Ascending aorta (tissue), 2 donors: ENCODE measurements around the gene STK17B. TPM values are rescaled to one million over a fixed set of nuclear protein-coding genes. Genes with fewer than 3 reads are reported as not detected.

Experiments used
- DNase-seq, 2 donors: peaks; one replicate each; pipeline ENCODE4 v3.0.0-alpha.2; 2019; ENCODE audit warnings: low spot score in 2 of 2
- H3K27ac ChIP-seq, 2 donors: fragments of 200-600 bp; sonication (generic); one replicate each; pipeline ENCODE4 v1.5.1; 2016 to 2017; ENCODE audit warnings: mild to moderate bottlenecking in 1 of 2
- H3K27me3 ChIP-seq: fragments of 200-600 bp; sonication (generic); one replicate; pipeline ENCODE4 v1.5.1; 2017
- H3K36me3 ChIP-seq, 2 donors: fragments of 200-600 bp; sonication (generic); one replicate each; pipeline ENCODE4 v1.5.1; 2016
- H3K4me1 ChIP-seq, 2 donors: fragments of 200-600 bp; sonication (generic); one replicate each; pipeline ENCODE4 v1.5.1; 2016 to 2017; ENCODE audit warnings: mild to moderate bottlenecking in 1 of 2
- H3K4me3 ChIP-seq, 2 donors: fragments of 200-600 bp; sonication (generic); one replicate each; pipeline ENCODE4 v1.5.1; 2016 to 2017; ENCODE audit warnings: mild to moderate bottlenecking in 1 of 2
- H3K9me3 ChIP-seq, 2 donors: fragments of 200-600 bp; sonication (generic); one replicate each; pipeline ENCODE4 v1.5.1; 2016
- CTCF ChIP-seq, 3 experiments: fragments of 200-600 bp in 2 of 3; fragments of 450-650 bp in 1 of 3; sonication (generic) in 2 of 3; IDR thresholded peaks; one replicate each; pipeline ENCODE4 v1.5.1; 2016 to 2019; ENCODE audit warnings: antibody characterized with exemption in 3 of 3, mild to moderate bottlenecking in 1 of 3, moderate library complexity in 1 of 3
- intact Hi-C: fragments of 100-400 bp; cut with DNase I; formaldehyde crosslinking; loops from one replicate; pipeline ENCODE4 v1.15.1; 2023
- total RNA-seq: library from RNA; depleted of rRNA; stranded (reverse); fragments of >200 nt; gene quantifications from one replicate; pipeline ENCODE4 v1.1.0, GENCODE V29; 2016

Gene STK17B
- total RNA-seq, 1 donor from 2014 or later = 8.4 TPM

DNA sequence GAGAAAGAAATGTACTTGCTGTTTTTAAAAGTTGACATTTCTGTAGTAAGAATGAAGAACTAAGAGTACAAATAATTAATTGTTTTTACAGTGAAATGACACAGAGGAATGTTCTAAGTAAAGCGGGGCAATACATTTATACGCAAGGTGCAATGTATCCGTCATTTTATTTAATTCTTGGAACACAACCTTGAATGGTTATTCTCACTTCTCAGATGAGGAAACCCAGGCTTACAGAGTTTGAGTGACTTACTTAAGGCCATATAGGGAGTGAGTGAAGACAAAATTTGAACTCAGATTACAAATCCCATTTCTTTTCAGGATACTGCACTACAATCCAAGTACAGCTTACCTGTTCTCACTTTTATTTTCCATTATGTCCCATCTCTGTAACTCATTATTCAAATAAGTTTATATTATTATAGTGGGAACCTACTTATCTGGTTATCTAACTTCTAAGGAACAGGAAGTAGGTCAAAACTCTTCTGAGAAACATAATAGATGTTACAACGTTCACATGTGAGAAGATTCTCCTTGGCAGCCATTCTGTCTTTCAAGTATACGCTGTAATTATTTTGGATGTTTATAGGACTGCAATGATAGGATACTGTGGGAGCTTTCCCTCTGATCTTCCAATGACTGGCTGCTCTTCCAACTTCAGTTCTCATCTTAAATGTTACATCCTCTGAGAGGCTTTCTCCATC is 12.3 kb upstream of the STK17B start:
- H3K27me3 ChIP-seq = no peaks in the 10 kb centered on the region
- H3K27ac ChIP-seq = no peak overlapping the region
- H3K4me3 ChIP-seq = no peak overlapping the region
- H3K36me3 ChIP-seq = no peaks in the 10 kb centered on the region
- intact Hi-C loops = no loop called here
- no peaks in the 10 kb centered on the region for H3K9me3 ChIP-seq
- no peak for TF ChIP-seq CTCF (IDR thresholded peaks at IDR 0.05)
- no peaks in the 10 kb centered on the region for H3K4me1 ChIP-seq
- no peak for DNase-seq

DNA sequence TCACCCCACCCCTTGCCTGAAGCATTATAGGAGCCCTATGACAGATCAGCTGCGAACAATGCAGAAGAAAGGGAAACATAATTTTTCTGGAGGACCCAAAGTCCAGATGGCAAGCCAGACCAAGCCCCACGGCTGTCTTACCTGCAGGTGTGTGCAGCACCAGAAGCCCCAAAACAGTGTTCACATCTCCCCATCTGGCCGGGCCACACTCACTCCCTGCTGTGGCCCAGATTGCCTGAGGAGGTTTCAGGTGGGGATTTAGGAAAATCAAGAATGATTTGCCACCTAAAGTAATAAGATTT is 11.7 kb upstream of the STK17B start:
- Histone ChIP-seq H3K9me3 (no peaks in the 10 kb centered on the region), H3K27ac (no peak overlapping the region), H3K27me3 (no peaks in the 10 kb centered on the region), H3K36me3 (no peaks in the 10 kb centered on the region), H3K4me3 (no peak overlapping the region), H3K4me1 (no peaks in the 10 kb centered on the region)
- DNase-seq = no peak
- intact Hi-C loops = no loop called here
- TF ChIP-seq CTCF (IDR thresholded peaks at IDR 0.05) = no peak

- intact Hi-C loops = no loop called here
- Histone ChIP-seq H3K9me3 (no peaks in the 10 kb centered on the region), H3K36me3 (no peaks in the 10 kb centered on the region), H3K27ac (no peak overlapping the region), H3K4me1 (no peaks in the 10 kb centered on the region), H3K4me3 (no peak overlapping the region), H3K27me3 (no peaks in the 10 kb centered on the region)
- no peak for TF ChIP-seq CTCF (IDR thresholded peaks at IDR 0.05)
- no peak for DNase-seq
These were observed 11.2 kb upstream of the STK17B start for GRCh38 chr2:196182439-196183171.

DNA sequence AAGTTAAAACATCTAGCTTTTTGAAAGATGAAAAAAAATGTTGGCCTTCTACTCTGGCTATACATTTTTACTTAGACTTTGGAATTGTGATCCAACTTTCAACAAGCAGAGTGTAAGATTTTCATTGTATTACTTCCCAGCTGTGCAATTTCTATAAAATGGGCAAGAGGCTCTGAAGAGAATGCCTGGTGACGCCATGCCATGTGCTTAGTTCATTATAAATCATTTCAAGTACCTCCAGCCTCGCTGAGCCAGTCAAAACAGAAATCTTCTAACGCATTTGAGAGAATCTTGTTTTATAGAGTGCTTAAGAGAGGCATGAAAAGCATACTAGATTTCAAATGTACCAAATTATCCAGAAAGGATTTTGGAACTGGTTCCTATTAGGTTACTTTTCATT is 10.1 kb upstream of the STK17B start:
- intact Hi-C loops = no loop called here
- H3K27me3 ChIP-seq = no peaks in the 10 kb centered on the region
- H3K4me1 ChIP-seq = no peaks in the 10 kb centered on the region
- no peak for TF ChIP-seq CTCF (IDR thresholded peaks at IDR 0.05)
- H3K36me3 ChIP-seq = no peaks in the 10 kb centered on the region
- no peak for DNase-seq
- no peak overlapping the region for H3K27ac ChIP-seq
- H3K4me3 ChIP-seq = no peak overlapping the region
- no peaks in the 10 kb centered on the region for H3K9me3 ChIP-seq

GRCh38 chr2:196177124-196177523 is 5.7 kb upstream of the STK17B start:
- TF ChIP-seq CTCF (IDR thresholded peaks at IDR 0.05) = no peak
- intact Hi-C loops = no loop called here

More at GRCh38 chr2:196177124-196177523, 5.7 kb upstream of the STK17B start:
- DNase-seq = no peak
- H3K4me3 ChIP-seq = no peak overlapping the region
- no peaks in the 10 kb centered on the region for H3K36me3 ChIP-seq
- H3K4me1 ChIP-seq = no peaks in the 10 kb centered on the region
- no peak overlapping the region for H3K27ac ChIP-seq
- no peaks in the 10 kb centered on the region for H3K9me3 ChIP-seq
- H3K27me3 ChIP-seq = no peaks in the 10 kb centered on the region
